ENCODE measurements around the gene ASCC2. TPM values are rescaled to one million over a fixed set of nuclear protein-coding genes. Genes with fewer than 3 reads are reported as not detected.

Gene ASCC2
- total RNA-seq, 2 donors from 2014 or later: 52.8 to 77.0 TPM

GRCh38 chr22:29806196-29806595, 31.9 kb downstream of the ASCC2 start:
- Histone ChIP-seq H3K27me3 (no peaks in the 10 kb centered on the region), H3K27ac (no peak overlapping the region), H3K9ac (ENCODE audit: low read depth in 2 of 2, low read length in 2 of 2) (no peak overlapping the region), H3K4me1 (peaks cover 5% of the 10 kb centered on the region), H3K36me3 (peaks cover 28% of the 10 kb centered on the region), H3K4me3 (no peak overlapping the region), H3K9me3 (no peaks in the 10 kb centered on the region)
- TF ChIP-seq CTCF (IDR thresholded peaks at IDR 0.05): no peak
- intact Hi-C loops (cut with DNase I): no loop called here
- DNase-seq: no peak

- Histone ChIP-seq H3K27ac (no peak overlapping the region), H3K4me3 (no peak overlapping the region), H3K4me1 (no peaks in the 10 kb centered on the region), H3K9me3 (no peaks in the 10 kb centered on the region), H3K36me3 (peaks cover 28% of the 10 kb centered on the region), H3K27me3 (no peaks in the 10 kb centered on the region), H3K9ac (ENCODE audit: low read depth in 2 of 2, low read length in 2 of 2) (no peak overlapping the region)
- no peak for DNase-seq
- intact Hi-C loops (cut with DNase I): no loop called here
- TF ChIP-seq CTCF (IDR thresholded peaks at IDR 0.05): no peak
Measured at GRCh38 chr22:29804985-29805384, 33.1 kb downstream of the ASCC2 start.

GRCh38 chr22:29803190-29803589, 34.9 kb downstream of the ASCC2 start:
- no peaks in the 10 kb centered on the region for H3K9me3 ChIP-seq
- H3K9ac ChIP-seq (ENCODE audit: low read depth in 2 of 2, low read length in 2 of 2): no peak overlapping the region
- H3K4me1 ChIP-seq: no peaks in the 10 kb centered on the region
- no peak for TF ChIP-seq CTCF (IDR thresholded peaks at IDR 0.05)
- no peak for DNase-seq
- H3K27me3 ChIP-seq: no peaks in the 10 kb centered on the region
- H3K36me3 ChIP-seq: peaks cover 28% of the 10 kb centered on the region
- intact Hi-C loops (cut with DNase I): no loop called here
- H3K4me3 ChIP-seq: no peak overlapping the region
- no peak overlapping the region for H3K27ac ChIP-seq

- Histone ChIP-seq H3K4me1 (no peaks in the 10 kb centered on the region), H3K27ac (no peak overlapping the region), H3K9me3 (no peaks in the 10 kb centered on the region), H3K36me3 (peaks cover 24% of the 10 kb centered on the region), H3K4me3 (no peak overlapping the region), H3K27me3 (no peaks in the 10 kb centered on the region), H3K9ac (ENCODE audit: low read depth in 2 of 2, low read length in 2 of 2) (no peak overlapping the region)
- no peak for TF ChIP-seq CTCF (IDR thresholded peaks at IDR 0.05)
- intact Hi-C loops (cut with DNase I): no loop called here
- no peak for DNase-seq
Measured at GRCh38 chr22:29801796-29802195, 36.3 kb downstream of the ASCC2 start.

GRCh38 chr22:29801153-29801552, 36.9 kb downstream of the ASCC2 start:
- TF ChIP-seq CTCF (IDR thresholded peaks at IDR 0.05): no peak
- no peaks in the 10 kb centered on the region for H3K4me1 ChIP-seq
- intact Hi-C loops (cut with DNase I): no loop called here
- no peak overlapping the region for H3K27ac ChIP-seq
- H3K36me3 ChIP-seq: peaks cover 19% of the 10 kb centered on the region
- no peak overlapping the region for H3K4me3 ChIP-seq
- DNase-seq: no peak
- H3K9me3 ChIP-seq: no peaks in the 10 kb centered on the region
- no peaks in the 10 kb centered on the region for H3K27me3 ChIP-seq
- no peak overlapping the region for H3K9ac ChIP-seq (ENCODE audit: low read depth in 2 of 2, low read length in 2 of 2)
